ENCODE measurements around the gene SLC5A1.

DNA sequence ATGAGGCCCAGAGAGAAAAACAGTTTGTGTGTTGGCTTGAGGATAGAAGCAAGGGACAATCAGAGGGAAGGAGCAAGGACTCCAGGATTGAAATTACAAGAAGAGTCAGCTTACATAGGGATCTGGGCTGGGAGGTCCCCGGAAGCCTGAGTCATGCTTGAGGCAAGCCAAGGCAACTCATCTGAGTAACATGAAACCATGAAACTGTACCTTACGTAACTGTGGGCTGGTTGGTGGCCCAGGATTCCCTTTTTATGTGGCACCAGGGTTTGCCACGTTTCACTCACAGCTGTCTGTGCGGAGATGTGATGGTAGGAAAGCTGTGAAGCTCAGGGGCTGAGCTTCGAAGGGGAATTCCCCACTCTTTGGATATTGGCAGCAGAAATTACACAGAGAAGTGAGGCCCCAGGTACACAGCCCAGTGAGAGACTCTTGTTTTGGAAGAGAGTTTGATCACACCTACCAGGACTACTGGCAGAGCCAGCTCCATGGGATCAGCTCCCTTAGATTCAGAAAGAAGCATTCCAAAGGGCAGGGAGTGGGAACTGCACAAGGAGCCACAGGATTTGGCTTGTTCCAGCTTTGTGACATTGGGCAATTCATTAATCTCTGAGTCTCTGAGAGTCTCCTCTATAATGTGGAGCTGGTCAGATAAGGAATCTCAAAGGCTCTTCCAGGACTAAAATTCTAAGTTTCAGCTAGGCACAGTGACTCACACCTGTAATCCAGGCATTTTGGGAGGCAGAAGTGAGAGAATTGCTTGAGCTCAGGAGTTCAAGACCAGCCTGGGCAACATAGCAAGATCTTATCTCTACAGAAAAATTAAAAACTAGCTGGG is 7.8 kb downstream of the SLC5A1 start:
- TF ChIP-seq, protein P1, sequence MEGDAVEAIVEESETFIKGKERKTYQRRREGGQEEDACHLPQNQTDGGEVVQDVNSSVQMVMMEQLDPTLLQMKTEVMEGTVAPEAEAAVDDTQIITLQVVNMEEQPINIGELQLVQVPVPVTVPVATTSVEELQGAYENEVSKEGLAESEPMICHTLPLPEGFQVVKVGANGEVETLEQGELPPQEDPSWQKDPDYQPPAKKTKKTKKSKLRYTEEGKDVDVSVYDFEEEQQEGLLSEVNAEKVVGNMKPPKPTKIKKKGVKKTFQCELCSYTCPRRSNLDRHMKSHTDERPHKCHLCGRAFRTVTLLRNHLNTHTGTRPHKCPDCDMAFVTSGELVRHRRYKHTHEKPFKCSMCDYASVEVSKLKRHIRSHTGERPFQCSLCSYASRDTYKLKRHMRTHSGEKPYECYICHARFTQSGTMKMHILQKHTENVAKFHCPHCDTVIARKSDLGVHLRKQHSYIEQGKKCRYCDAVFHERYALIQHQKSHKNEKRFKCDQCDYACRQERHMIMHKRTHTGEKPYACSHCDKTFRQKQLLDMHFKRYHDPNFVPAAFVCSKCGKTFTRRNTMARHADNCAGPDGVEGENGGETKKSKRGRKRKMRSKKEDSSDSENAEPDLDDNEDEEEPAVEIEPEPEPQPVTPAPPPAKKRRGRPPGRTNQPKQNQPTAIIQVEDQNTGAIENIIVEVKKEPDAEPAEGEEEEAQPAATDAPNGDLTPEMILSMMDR (IDR thresholded peaks at IDR 0.05) = no peak
- TF ChIP-seq POLR2A (IDR thresholded peaks at IDR 0.05) = no peak
